DMS153 (cell line): ENCODE measurements around the gene ABCC8.

Source experiments
- DNase-seq: peaks from one replicate; lab custom pipeline; 2025; lab: John Stamatoyannopoulos, UW

The ABCC8 gene

DNA sequence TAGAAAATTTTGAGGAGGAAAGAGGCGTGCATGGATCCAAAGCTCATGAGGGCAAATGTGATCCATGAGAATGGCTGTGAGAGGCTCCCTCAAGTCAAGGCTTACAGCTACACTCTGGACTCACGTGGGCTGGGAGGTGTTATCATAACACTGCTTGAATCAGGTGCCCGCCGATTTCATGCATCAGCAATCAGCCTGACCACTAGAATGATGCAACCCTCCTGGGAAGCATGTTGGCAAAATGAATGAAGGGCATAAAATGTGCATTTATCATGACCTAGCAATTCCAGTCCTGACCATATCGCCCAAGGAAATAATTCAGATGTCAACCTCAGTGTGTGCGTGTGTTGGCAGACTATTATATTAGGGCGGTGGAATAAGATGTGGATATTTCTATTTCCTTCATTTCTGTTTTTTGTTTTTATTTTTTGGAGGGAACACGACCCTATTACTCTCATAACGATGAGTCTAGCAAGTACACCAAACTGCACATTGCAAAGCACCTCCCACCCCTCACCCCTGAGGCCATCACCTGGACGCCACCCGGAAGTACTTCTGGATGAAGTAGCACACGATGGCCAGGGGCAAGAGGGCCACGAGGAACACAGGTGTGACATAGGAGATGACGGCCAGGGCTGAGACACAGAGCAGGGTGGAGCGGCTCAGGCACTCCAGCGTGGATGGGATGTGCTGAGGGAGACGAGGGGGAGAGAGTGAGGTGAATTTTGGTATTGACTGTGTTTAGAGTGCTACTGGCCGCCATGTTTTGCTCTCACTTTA lies 72.5 kb downstream of the ABCC8 start:
- no peak for DNase-seq

DNA sequence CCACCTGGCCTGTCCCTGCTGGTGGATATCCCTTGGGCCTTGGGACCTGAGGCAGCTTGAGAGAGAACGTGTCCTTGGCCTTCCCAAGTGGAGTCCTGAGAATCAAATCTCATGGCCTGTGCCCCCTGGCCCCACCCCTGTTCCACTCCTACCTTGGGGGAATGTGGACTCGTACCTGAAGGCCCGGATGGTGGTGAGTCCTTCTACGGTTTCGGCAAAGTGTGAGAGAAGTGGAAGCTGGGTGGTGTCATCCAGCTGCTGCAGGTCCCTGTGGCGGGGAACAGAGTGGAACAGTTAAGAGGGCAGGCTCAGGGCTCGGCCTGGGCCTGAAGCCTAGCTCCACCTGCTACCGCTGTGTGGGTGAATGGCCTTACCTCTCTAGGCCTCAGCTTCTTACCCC lies 74.2 kb downstream of the ABCC8 start:
- no peak for DNase-seq

DNA sequence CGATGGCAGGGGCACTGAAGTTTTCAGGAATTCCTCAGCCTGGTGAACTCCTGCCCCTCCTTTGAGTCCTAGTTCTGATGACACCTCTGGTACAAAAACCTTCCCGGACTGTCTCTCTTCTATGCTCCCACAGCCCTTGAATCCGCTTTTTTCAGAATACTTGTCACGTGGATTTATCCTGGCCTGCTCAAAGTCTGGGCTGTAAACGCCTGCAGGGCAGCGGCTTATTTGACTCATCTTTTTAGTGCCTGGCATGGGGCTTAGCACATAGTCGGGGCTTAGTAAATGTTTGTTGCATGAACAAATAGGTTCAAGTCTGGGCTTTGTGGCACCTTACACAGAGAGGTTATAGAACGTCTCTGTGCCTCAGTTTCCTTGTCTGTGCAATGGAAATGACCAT lies 74.8 kb downstream of the ABCC8 start:
- DNase-seq: no peak

DNA sequence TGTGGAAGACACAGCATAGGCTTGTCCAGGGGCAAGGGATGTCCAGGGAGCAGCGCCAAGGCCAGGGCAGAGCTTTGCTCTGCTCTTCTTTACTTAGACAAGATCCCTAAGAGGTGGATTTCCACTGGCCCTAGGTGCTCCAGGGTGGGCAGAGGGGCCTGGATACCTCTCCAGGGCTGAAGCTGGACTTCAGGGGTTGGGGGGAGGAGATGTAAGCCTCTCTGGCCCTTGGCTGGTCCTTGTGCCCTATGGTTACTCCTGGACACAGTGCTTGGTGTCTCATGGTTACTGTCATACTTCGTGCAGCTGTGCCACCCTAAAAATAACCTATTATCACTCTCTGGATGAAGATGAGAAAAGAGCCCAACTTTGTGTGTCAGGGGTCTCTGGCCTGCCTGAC lies 75.3 kb downstream of the ABCC8 start:
- no peak for DNase-seq

- DNase-seq: no peak
Measured at GRCh38 chr11:17400048-17400775, 76.4 kb downstream of the ABCC8 start.

- DNase-seq: no peak
Measured at GRCh38 chr11:17399236-17399635, 77.4 kb downstream of the ABCC8 start.

- no peak for DNase-seq
Measured at GRCh38 chr11:17397311-17398002, 79.2 kb downstream of the ABCC8 start.

- no peak for DNase-seq
Measured at GRCh38 chr11:17396598-17397310, 79.9 kb downstream of the ABCC8 start.

DNA sequence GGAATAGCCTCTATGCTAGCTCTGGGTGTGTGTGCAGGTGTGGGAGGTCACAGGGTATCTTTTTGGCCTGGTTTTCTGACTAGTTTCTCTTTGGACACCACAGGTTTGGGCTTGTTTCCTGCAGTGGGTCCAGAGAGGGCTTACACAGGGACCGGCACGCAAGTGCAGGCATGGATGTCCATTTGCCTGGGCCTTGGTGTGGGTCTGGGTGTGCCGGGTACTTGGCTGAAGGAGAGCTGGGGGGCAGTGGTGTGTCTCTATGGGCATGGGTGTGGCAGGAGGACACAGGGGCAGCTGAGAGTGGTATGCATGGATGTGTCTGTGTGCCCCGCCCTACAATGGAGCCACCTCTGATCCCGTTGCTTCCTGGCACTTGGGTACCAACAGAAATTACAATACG lies 80.7 kb downstream of the ABCC8 start:
- DNase-seq: no peak

DNA sequence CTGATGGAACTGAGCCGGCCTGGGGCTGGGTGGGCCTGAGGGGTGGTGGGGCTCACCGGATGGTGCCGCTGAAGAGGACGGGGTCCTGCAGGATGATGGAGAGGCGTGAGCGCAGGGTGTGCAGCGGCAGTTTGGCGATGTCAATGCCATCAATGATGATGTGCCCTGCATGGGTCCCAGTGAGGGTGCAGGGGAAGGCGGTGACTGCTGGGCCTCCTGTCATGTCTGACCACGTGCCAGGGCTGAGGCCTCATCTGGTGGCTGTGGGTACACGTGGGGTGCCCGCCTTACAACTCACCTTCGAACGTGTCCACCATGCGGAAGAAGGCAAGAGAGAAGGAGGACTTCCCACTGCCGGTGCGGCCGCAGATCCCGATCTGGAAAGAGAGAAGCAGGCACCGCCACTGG lies 81.1 kb downstream of the ABCC8 start:
- DNase-seq: no peak

GRCh38 chr11:17394743-17395390 lies 81.8 kb downstream of the ABCC8 start:
- DNase-seq: no peak

DNA sequence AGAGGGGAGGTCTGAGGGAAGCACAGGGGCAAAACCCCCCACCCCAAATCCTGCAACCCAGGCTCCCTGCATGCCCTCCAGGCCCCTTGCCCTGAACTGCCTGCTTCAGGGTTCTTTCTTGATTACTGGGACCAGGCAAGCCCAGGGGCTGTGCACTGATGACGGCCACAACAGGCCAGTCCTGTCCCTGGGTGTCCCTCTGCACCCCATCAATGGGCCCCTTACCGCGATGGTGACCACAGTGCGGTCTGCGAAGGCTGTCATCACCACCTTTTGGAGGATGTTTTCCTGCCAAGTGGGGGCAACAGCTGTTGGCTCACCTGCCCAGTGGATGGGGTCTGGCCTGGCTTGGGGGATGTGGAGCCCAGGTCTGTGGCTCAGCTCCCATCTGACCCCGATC lies 83.2 kb downstream of the ABCC8 start:
- no peak for DNase-seq

DNA sequence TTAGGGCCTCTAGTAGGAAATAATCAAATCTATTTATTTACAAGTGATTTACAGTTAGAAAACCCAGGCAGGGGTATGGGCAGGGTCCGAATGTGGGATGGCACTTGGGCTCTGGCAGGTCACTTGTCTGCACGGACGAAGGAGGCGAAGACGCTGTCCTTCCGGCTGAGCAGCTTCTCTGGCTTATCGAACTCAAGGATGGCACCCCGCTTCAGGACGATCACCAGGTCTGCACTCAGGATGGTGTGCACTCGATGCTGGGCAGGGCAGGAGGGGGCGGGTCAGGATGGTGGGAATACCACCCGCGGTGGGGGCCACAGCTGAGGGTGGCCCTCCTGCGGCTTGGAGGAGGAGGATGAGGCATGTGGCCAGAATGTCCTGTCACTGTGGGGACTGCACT lies 83.8 kb downstream of the ABCC8 start:
- DNase-seq: no peak

- DNase-seq: peak; percentile 84
Measured at GRCh38 chr11:17391493-17392355, 84.9 kb downstream of the ABCC8 start.

GRCh38 chr11:17389957-17390649 lies 86.5 kb downstream of the ABCC8 start:
- no peak for DNase-seq

DNA sequence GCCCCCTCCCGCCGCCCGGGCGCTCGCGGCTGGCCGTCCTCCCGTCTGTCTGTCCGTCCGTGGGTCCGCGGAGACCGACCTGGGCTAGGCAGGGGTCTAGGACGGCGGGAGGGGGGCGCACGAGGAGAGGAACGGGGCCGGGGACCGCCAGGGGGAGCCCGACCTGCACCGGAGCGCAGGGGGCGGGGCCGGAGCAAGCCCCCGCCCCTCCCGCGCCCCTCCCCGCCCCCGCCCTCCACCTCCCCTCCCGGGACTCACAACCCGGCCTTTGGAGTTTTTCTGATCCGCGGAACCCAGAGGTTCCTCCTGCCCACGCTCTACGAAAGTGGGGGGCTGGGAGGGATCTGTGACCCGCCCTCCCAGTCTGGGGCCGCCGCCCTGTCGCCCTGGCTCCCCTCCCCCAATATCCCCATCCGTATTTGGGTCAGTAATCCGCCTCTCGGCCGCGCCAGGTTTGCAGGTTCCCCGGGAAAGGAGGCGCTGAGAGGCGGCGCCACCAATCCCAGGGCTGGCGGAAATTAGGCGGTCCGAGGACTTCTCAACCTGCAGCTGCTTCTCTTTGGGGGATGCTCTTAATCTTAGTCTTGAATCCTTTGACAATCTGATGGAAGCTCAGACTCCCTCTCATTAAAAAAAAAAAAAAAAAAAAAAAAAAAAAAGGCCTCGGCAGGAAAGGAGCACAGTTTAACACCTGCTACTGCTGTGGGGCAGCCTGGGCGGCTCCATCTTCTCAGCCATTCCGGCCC lies 87.3 kb downstream of the ABCC8 start:
- peak; percentile 76 for DNase-seq

DNA sequence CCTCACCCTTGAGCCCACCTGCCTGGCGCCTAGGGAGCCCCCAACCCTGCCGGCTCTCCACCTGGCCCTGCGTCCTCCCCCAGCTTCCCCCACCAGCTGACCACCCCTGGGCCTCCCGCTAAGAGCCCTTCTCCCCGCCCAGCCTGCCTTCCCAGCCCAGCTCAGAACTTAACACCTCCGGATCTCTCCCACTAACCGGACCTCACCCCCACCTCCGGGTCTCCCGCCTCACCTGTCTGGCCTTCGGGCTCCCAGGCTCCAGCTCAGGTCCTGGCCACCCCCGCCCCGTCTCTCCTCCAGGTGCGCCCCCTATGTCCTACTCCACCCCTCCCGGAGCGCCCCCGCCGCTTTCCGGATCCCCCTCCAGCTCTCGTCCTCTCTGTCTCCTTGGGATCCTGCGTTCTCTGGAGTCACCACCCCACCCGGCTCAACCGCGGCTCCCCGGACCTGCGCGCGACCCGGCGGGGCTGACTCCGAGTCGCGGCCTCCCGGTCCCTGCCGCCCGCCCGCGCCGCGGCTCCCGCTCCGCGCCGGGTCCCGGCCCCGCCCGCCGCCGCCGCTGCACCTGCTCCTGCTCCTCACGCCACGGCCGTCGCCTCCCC lies 87.9 kb downstream of the ABCC8 start, which contains the start of gene KCNJ11:
Gene KCNJ11 (minus strand): TSS at position 51 of the 602 bp plus-strand sequence. CDS start 568 bp downstream, outside the sequence.
- DNase-seq: no peak

GRCh38 chr11:17387811-17388210 lies 88.8 kb downstream of the ABCC8 start:
- DNase-seq: no peak

- DNase-seq: no peak
Measured at GRCh38 chr11:17387254-17387653, 89.4 kb downstream of the ABCC8 start.
